Placental pericyte (primary cell): Measurements from ENCODE around the gene CRTAC1. TPM values are rescaled to one million over a fixed set of nuclear protein-coding genes. Genes with fewer than 3 reads are reported as not detected.

Source experiments
- small RNA-seq: library from RNA; depleted of rRNA; stranded (forward); fragments of <200 nt; gene quantifications from one replicate; pipeline ENCODE3, GENCODE V24; 2012; ENCODE audit warnings: low replicate concordance
- total RNA-seq: library from RNA; depleted of rRNA; stranded (reverse); fragments of >200 nt; gene quantifications from 2 replicates; pipeline ENCODE4 v1.2.3, GENCODE V29; 2012

CRTAC1 gene
- total RNA-seq: not detected in 2 replicates

GRCh38 chr10:98030093-98030821 lies at the start of gene CRTAC1:
Gene CRTAC1 (minus strand): TSS chr10:98030621. CDS start chr10:98030472, 149 bp downstream.

GRCh38 chr10:97849687-97850402 lies 180.6 kb downstream of the CRTAC1 start, which contains the start of gene GOLGA7B:
Gene GOLGA7B (plus strand): TSS chr10:97849843. CDS start chr10:97850304, 461 bp downstream.

Small RNA genes lying within 50 kb of the gene (small RNA-seq; reads per million reads assigned to genes)
- not detected for gene AL355301.1

Other genes with a start within 250 kb of the CRTAC1 start
- not detected in 2 replicates for gene GOLGA7B, start 180.8 kb downstream of the CRTAC1 start, total RNA-seq
- gene R3HCC1L, start 104.0 kb upstream of the CRTAC1 start, total RNA-seq: 12.5 and 12.9 TPM in 2 replicates
- gene LOXL4, start 237.6 kb upstream of the CRTAC1 start, total RNA-seq: 23.0 and 70.5 TPM in 2 replicates